Astrocyte of the hippocampus (primary cell): ENCODE results near the gene SSB.
"Not testable (repeated sequence)": the region's sequence is repeated elsewhere in the genome, so short reads cannot be mapped to it uniquely, and the experiment has no call there.

Experiments used
- DNase-seq: peaks from one replicate; pipeline ENCODE4 v3.0.0; 2011; ENCODE audit warnings: low read depth, low spot score

Gene SSB

GRCh38 chr2:169781249-169782013 is 17.2 kb upstream of the SSB start:
- DNase-seq, result no peak

- no peak for DNase-seq
Observed at GRCh38 chr2:169782513-169782912, 16.2 kb upstream of the SSB start.

GRCh38 chr2:169790581-169790980 is 8.1 kb upstream of the SSB start:
- no peak for DNase-seq

DNA sequence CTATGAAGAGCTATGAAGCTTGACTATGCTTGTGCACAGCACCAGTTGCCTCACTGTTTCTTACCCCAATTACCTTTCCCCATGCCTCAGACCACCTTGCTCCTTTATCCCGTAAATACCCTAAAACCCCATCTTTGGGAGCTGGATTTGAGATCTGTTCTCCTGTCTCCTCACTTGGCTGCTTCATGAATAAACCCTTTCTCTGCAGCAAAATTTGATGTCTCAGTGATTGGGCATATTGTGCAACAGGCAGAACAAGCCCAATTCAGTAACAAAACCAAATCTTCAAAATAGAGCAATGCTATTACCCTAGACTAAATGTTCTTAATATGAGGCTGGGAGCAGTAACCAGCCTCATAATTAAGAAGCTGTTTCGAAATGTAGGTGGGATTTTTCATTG is 3.5 kb upstream of the SSB start:
- no peak for DNase-seq

GRCh38 chr2:169796441-169796840 is 2.2 kb upstream of the SSB start:
- peak; percentile 6 for DNase-seq

DNA sequence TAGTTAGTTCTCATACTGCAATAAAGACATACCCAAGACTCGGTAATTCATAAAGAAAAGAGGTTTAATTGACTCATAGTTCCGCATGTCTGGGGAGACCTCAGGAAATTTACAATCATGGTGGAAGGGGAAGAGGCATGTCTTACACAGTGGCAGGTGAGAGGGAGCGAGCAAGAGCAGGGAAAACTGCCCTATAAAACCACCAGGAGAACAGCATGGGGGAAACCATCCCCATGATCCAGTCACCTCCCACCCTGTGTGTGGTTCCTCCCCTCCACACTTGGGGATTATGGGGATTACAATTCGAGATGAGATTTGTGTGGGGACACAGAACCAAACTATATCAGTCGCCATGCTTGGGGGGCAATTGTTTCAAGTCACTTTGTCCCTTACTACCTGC is 1.1 kb upstream of the SSB start:
- no peak for DNase-seq

GRCh38 chr2:169798397-169798717 is 314 bp upstream of the SSB start:
- DNase-seq, result no peak

- DNase-seq, result peak; percentile 43
Observed at GRCh38 chr2:169803480-169803879, 4.8 kb downstream of the SSB start.

DNA sequence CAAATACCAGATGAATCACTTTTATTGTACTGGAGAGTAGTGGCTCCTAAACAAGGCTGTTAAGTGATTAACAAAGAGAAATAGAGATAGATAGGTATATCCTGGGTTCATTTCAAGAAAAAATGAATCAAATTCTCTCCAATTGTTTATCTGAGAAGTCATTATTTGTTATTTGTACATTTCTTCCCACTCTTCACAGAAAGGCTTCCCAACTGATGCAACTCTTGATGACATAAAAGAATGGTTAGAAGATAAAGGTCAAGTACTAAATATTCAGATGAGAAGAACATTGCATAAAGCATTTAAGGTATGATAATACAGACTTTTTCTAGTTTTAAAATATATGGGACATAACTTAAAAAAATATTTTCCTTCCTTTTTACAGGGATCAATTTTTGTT is 7.9 kb downstream of the SSB start:
- no peak for DNase-seq

DNA sequence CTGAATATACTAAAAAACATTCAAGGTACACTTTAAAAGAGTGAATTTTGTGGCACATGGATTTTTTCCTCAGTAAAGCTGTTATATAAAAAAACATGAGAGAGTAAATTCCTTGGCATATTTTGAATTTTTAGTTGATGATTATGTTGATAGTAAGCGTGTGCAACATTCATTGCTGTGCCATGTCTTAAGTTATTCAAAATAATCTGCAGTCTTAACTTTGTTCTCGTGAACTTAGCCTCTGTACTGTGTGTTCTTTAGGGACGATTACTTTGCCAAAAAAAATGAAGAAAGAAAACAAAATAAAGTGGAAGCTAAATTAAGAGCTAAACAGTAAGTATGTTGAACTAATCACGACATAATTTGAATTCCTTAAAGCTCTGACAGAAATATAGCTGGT is 9.6 kb downstream of the SSB start:
- peak; percentile 51 for DNase-seq

- peak; percentile 72 for DNase-seq
Observed at GRCh38 chr2:169815849-169816248, 17.2 kb downstream of the SSB start.

- DNase-seq, result not testable (repeated sequence)
Observed at GRCh38 chr2:169816961-169817360, 18.3 kb downstream of the SSB start.

DNA sequence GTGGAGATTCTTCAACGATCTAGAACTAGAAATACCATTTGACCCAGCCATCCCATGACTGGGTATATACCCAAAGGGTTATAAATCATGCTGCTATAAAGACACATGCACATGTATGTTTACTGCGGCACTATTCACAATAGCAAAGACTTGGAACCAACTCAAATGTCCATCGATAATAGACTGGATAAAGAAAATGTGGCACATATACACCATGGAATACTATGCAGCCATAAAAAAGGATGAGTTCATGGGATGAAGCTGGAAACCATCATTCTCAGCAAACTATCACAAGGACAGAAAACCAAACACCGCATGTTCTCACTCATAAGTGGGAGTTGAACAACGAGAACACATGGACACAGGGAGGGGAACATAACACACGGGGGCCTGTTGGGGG is 18.7 kb downstream of the SSB start:
- not testable (repeated sequence) for DNase-seq

DNA sequence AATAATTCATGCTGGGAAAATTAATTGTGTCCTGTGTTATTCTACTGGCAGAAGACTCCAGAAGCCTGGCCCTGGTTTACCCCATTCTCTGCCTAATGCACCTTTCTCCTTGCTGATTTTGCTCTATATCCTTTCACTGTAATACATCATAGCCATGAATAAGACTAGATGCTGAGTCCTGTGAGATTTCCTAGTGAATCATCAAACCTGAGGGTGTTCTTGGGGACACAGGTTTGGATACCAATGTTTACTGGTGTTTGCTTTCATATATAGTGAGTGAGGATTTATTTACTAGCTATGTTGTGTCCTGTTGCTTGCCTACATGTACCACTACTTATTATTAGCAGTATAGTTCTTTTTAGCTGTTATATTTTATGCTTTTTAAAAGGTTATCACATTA is 19.6 kb downstream of the SSB start:
- DNase-seq, result no peak

- no peak for DNase-seq
Observed at GRCh38 chr2:169819106-169819505, 20.4 kb downstream of the SSB start.

- DNase-seq, result peak; percentile 61
Observed at GRCh38 chr2:169820101-169820500, 21.4 kb downstream of the SSB start.

GRCh38 chr2:169822036-169822435 is 23.4 kb downstream of the SSB start:
- peak; percentile 41 for DNase-seq

DNA sequence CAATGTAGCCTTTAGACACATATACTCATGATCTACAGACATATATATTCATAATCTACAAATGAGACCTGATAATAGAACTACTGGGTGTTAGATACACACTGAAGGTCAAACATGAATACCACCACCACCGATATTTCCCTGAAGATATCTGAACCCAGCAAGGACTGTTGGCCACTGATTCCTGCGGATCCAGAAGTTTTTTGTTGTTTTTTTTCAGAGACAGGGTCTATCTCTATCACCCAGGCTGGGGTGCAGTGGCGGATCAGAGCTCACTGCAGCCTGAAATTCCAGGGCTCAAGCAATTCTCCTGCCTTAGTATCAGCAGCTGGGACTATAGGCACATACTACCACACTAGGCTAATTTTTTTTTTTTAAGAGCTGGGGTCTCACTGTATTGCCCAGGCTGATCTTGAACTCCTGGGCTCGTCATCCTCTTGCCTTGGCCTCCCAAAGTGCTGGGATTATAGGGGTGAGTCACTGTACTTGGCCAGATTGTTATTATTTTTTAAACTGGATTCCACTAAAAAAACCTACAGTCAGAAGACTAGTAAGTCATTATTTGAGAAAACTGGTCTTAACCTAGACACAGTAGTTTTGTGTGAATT is 24.2 kb downstream of the SSB start:
- DNase-seq, result no peak

- no peak for DNase-seq
Observed at GRCh38 chr2:169823996-169824372, 25.3 kb downstream of the SSB start.

DNA sequence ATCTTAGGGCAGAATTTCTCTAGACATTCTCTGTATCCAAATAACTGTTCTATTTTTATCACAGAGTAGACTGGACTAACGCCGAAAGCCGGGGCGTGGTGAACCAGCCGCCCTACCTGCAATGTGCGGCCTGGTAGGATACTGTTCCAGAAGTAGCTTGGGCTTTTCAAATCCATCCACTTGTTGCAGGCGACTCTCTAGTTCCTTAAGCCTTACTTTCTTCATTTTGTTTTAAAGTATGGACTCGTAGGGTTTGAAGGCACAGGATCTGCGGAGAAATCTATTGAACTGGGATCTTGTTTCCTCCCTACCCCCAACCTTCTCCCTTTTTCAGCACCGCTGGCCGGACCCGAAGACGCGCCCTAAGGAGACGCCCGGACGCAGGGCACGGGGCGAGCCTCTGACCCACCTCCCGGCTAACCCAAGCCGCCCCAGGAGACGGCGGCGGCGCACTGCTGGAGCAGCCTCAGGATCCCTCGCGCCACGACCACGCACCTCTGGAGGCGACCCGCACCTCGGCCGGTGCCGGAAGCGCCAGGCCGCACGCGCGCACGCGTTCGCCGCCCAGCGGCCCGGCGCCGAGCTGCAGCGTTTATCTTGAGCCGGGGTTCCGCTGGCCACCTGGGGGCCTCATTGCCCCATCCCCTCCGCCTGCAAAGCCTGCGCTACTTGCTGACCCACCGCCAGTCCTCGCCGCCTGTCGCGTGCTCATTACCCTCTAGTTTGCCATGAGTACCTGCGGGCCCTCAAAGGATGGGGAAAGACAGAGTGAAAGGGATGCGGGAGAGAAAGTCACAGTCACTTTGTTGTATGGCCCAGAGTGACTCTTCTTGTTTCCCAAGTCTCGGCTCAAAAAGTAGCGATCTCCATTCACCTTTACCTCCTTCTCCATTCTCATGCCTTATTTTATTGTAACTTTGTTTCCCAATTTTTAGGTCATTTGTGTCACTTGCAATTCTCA is 26.0 kb downstream of the SSB start, which contains the start of gene METTL5:
Gene METTL5 (minus strand): TSS at position 533 of the 961 bp plus-strand sequence. CDS start 308 bp downstream, at position 225.
- DNase-seq, result peak; percentile 94

GRCh38 chr2:169827272-169828140 is 28.8 kb downstream of the SSB start, which contains the start of gene UBR3:
Gene UBR3, plus strand, starts transcription at chr2:169827454. Its CDS starts 54 bp downstream, at chr2:169827508.
- peak; percentile 98 for DNase-seq
